Measurements from ENCODE around the gene APLP2.

Gene APLP2

GRCh38 chr11:130118636-130119387 is 49.1 kb downstream of the APLP2 start:
- no peak for DNase-seq (ENCODE audit: low read depth in 2 of 2)

- no peak for DNase-seq (ENCODE audit: low read depth in 2 of 2)
These were observed 50.4 kb downstream of the APLP2 start for GRCh38 chr11:130120045-130120444.

GRCh38 chr11:130121445-130121978 is 51.8 kb downstream of the APLP2 start:
- no peak for DNase-seq (ENCODE audit: low read depth in 2 of 2)

- DNase-seq (ENCODE audit: low read depth in 2 of 2): peak in 1 of 2 donors; percentile 23
These were observed 52.5 kb downstream of the APLP2 start for GRCh38 chr11:130122141-130122575.

GRCh38 chr11:130123414-130124040 is 53.8 kb downstream of the APLP2 start:
- DNase-seq (ENCODE audit: low read depth in 2 of 2): no peak

- DNase-seq (ENCODE audit: low read depth in 2 of 2): no peak
These were observed 54.4 kb downstream of the APLP2 start for GRCh38 chr11:130124096-130124495.

- no peak for DNase-seq (ENCODE audit: low read depth in 2 of 2)
These were observed 55.9 kb downstream of the APLP2 start for GRCh38 chr11:130125638-130126037.

- DNase-seq (ENCODE audit: low read depth in 2 of 2): no peak
These were observed 56.8 kb downstream of the APLP2 start for GRCh38 chr11:130126516-130126915.

GRCh38 chr11:130127509-130127908 is 57.8 kb downstream of the APLP2 start:
- no peak for DNase-seq (ENCODE audit: low read depth in 2 of 2)

GRCh38 chr11:130128626-130129025 is 58.9 kb downstream of the APLP2 start:
- DNase-seq (ENCODE audit: low read depth in 2 of 2): no peak

GRCh38 chr11:130129922-130130321 is 60.2 kb downstream of the APLP2 start:
- no peak for DNase-seq (ENCODE audit: low read depth in 2 of 2)

- no peak for DNase-seq (ENCODE audit: low read depth in 2 of 2)
These were observed 62.5 kb downstream of the APLP2 start for GRCh38 chr11:130131961-130132850.

- DNase-seq (ENCODE audit: low read depth in 2 of 2): no peak
These were observed 64.0 kb downstream of the APLP2 start for GRCh38 chr11:130133716-130134115.

GRCh38 chr11:130136107-130136506 is 66.4 kb downstream of the APLP2 start:
- no peak for DNase-seq (ENCODE audit: low read depth in 2 of 2)

- no peak for DNase-seq (ENCODE audit: low read depth in 2 of 2)
These were observed 68.3 kb downstream of the APLP2 start for GRCh38 chr11:130137999-130138398.

- no peak for DNase-seq (ENCODE audit: low read depth in 2 of 2)
These were observed 69.7 kb downstream of the APLP2 start for GRCh38 chr11:130139401-130139800.

- no peak for DNase-seq (ENCODE audit: low read depth in 2 of 2)
These were observed 72.1 kb downstream of the APLP2 start for GRCh38 chr11:130141561-130142341.

- DNase-seq (ENCODE audit: low read depth in 2 of 2): no peak
These were observed 74.4 kb downstream of the APLP2 start for GRCh38 chr11:130144141-130144540.

- DNase-seq (ENCODE audit: low read depth in 2 of 2): no peak
These were observed 75.2 kb downstream of the APLP2 start for GRCh38 chr11:130144861-130145281.

- DNase-seq (ENCODE audit: low read depth in 2 of 2): no peak
These were observed 75.7 kb downstream of the APLP2 start for GRCh38 chr11:130145311-130145812.
